ENCODE measurements around the gene CAB39L.

GRCh38 chr13:49368688-49369087, 75.2 kb downstream of the CAB39L start:
- TF ChIP-seq EP300 (IDR thresholded peaks at IDR 0.05) (no peak), POLR2A (IDR thresholded peaks at IDR 0.05) (no peak), CTCF (IDR thresholded peaks at IDR 0.05) (no peak), POLR2AphosphoS5 (IDR thresholded peaks at IDR 0.05) (no peak)
